Midbrain (tissue), 1 donor: ENCODE data around the gene FMN2.

Experiments used
- DNase-seq: peaks from one replicate; lab custom pipeline; 2025; lab: John Stamatoyannopoulos, UW

The FMN2 gene

GRCh38 chr1:240198376-240198775 lies 106.7 kb downstream of the FMN2 start:
- no peak for DNase-seq

- DNase-seq, result no peak
These were observed 108.3 kb downstream of the FMN2 start for GRCh38 chr1:240199758-240200645.

GRCh38 chr1:240201931-240202330 lies 110.2 kb downstream of the FMN2 start:
- no peak for DNase-seq

- no peak for DNase-seq
These were observed 115.5 kb downstream of the FMN2 start for GRCh38 chr1:240207073-240207709.

- DNase-seq, result no peak
These were observed 118.3 kb downstream of the FMN2 start for GRCh38 chr1:240210026-240210425.

GRCh38 chr1:240212556-240212955 lies 120.9 kb downstream of the FMN2 start:
- DNase-seq, result no peak

- no peak for DNase-seq
These were observed 125.7 kb downstream of the FMN2 start for GRCh38 chr1:240217403-240217802.

- no peak for DNase-seq
These were observed 127.4 kb downstream of the FMN2 start for GRCh38 chr1:240219104-240219503.

- no peak for DNase-seq
These were observed 134.4 kb downstream of the FMN2 start for GRCh38 chr1:240226102-240226501.

- DNase-seq, result peak; percentile 21
These were observed 139.1 kb downstream of the FMN2 start for GRCh38 chr1:240230816-240231215.

- no peak for DNase-seq
These were observed 140.8 kb downstream of the FMN2 start for GRCh38 chr1:240232530-240232929.

- no peak for DNase-seq
These were observed 143.0 kb downstream of the FMN2 start for GRCh38 chr1:240234485-240235210.

GRCh38 chr1:240235521-240236288 lies 144.0 kb downstream of the FMN2 start:
- DNase-seq, result no peak

GRCh38 chr1:240237305-240237721 lies 145.6 kb downstream of the FMN2 start:
- no peak for DNase-seq

- no peak for DNase-seq
These were observed 147.6 kb downstream of the FMN2 start for GRCh38 chr1:240239309-240239708.

GRCh38 chr1:240241278-240241677 lies 149.6 kb downstream of the FMN2 start:
- no peak for DNase-seq

GRCh38 chr1:240242601-240243144 lies 151.0 kb downstream of the FMN2 start:
- DNase-seq, result no peak

- no peak for DNase-seq
These were observed 153.4 kb downstream of the FMN2 start for GRCh38 chr1:240244968-240245628.

GRCh38 chr1:240245629-240246020 lies 153.9 kb downstream of the FMN2 start:
- no peak for DNase-seq

GRCh38 chr1:240247899-240248298 lies 156.2 kb downstream of the FMN2 start:
- no peak for DNase-seq

GRCh38 chr1:240254006-240254405 lies 162.3 kb downstream of the FMN2 start:
- no peak for DNase-seq
